ENCODE data around the gene RDH11.
A peak's percentile ranks its signal among the peaks of the same experiment; 100 is the strongest.

The RDH11 gene, protein sequence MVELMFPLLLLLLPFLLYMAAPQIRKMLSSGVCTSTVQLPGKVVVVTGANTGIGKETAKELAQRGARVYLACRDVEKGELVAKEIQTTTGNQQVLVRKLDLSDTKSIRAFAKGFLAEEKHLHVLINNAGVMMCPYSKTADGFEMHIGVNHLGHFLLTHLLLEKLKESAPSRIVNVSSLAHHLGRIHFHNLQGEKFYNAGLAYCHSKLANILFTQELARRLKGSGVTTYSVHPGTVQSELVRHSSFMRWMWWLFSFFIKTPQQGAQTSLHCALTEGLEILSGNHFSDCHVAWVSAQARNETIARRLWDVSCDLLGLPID

GRCh38 chr14:67695394-67695949, at the start of gene RDH11:
Gene RDH11, minus strand, starts transcription at chr14:67695764. Its CDS starts 61 bp downstream, at chr14:67695703.
- Histone ChIP-seq H3K36me3 (ENCODE audit: insufficient read depth, low read length) (peaks cover 24% of the 10 kb centered on the region; the same call in 1 of the 2 replicates), H3K4me1 (ENCODE audit: control insufficient read depth, insufficient read depth, low read length, unreplicated experiment) (peaks cover 14% of the 10 kb centered on the region), H3K79me2 (ENCODE audit: control insufficient read depth, insufficient read depth, low read length, unreplicated experiment) (peaks cover 43% of the 10 kb centered on the region), H3K27ac (ENCODE audit: low read depth, low read length) (peak within 1 kb of the TSS; percentile 85), H2AFZ (ENCODE audit: low read length, unreplicated experiment) (peak within 1 kb of the TSS; percentile 64), H3K4me3 (ENCODE audit: low read depth, low read length) (peak within 1 kb of the TSS; percentile 96), H3K27me3 (ENCODE audit: insufficient read depth, low read length) (no peaks in the 10 kb centered on the region)

DNA sequence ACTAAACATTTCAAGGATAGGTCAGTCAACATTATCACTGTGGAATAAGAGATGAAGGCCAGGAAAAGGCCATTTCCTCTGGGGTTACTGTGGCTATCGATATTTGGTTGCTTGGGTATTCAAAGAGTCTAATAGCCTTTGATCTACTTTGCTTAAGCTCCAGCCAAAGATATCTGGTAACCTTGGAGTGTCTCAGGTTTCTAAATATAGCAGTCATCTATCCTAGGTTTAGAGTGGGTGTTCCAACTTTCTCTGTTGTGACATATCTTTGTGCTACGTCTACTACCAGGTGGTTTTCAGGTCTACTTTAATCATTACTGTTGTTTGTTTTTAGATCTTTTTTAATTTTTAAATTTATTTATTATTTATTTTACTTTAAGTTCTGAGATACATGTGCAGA, 48.5 kb upstream of the RDH11 start:
- no peak overlapping the region for H2AFZ ChIP-seq (ENCODE audit: low read length, unreplicated experiment)

DNA sequence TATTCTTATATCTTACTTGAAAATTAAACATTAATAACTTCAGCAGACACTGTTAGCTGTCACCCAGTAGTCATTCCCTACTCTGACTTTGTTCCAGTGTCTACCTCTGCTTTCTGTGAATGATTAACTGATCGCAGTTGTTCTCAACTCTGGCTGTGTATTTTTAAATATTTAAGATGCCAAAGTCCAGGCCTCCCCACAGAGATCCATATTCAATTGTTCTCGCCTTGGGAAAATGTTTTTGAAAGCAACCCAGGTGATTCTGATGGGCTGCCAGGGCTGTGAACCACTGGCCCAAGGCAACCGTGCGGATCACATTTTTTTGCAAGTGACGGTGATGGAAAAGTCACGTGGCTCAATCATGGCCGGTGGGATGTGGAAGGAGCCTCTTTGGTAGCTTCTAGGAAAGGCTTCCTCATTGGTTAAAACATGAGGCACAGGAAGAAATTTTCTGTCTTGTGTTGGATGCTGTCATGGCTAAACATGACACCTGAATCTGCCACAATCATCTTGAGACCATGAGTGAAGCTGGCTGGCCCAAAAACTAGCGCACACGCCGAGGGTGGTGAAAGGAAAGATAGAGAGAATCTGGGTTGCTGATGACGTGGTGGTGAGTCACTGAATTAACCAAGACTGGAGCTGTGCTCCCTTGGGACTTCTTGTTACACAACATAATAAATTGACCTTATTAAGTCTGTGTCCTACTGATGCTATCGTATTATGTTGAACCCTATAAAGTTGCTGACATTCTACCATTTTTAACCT, 43.4 kb upstream of the RDH11 start:
- H2AFZ ChIP-seq (ENCODE audit: low read length, unreplicated experiment): peak overlapping the region; percentile 6
- H3K36me3 ChIP-seq (ENCODE audit: insufficient read depth, low read length): no peaks in the 10 kb centered on the region
- H3K27me3 ChIP-seq (ENCODE audit: insufficient read depth, low read length): peaks cover 8% of the 10 kb centered on the region; the same call in 1 of the 2 replicates
- H3K4me3 ChIP-seq (ENCODE audit: low read depth, low read length): peak overlapping the region; percentile 3; the same call in 1 of the 2 replicates
- H3K4me1 ChIP-seq (ENCODE audit: control insufficient read depth, insufficient read depth, low read length, unreplicated experiment): peaks cover 11% of the 10 kb centered on the region
- no peaks in the 10 kb centered on the region for H3K79me2 ChIP-seq (ENCODE audit: control insufficient read depth, insufficient read depth, low read length, unreplicated experiment)
- H3K27ac ChIP-seq (ENCODE audit: low read depth, low read length): peak overlapping the region; percentile 40

More for the DNA sequence above, 48.5 kb upstream of the RDH11 start:
- Histone ChIP-seq H3K79me2 (ENCODE audit: control insufficient read depth, insufficient read depth, low read length, unreplicated experiment) (no peaks in the 10 kb centered on the region), H3K4me3 (ENCODE audit: low read depth, low read length) (no peak overlapping the region), H3K36me3 (ENCODE audit: insufficient read depth, low read length) (peaks cover 10% of the 10 kb centered on the region; the same call in 1 of the 2 replicates), H3K27me3 (ENCODE audit: insufficient read depth, low read length) (peaks cover 8% of the 10 kb centered on the region; the same call in 1 of the 2 replicates), H3K27ac (ENCODE audit: low read depth, low read length) (no peak overlapping the region), H3K4me1 (ENCODE audit: control insufficient read depth, insufficient read depth, low read length, unreplicated experiment) (peaks cover 6% of the 10 kb centered on the region)

DNA sequence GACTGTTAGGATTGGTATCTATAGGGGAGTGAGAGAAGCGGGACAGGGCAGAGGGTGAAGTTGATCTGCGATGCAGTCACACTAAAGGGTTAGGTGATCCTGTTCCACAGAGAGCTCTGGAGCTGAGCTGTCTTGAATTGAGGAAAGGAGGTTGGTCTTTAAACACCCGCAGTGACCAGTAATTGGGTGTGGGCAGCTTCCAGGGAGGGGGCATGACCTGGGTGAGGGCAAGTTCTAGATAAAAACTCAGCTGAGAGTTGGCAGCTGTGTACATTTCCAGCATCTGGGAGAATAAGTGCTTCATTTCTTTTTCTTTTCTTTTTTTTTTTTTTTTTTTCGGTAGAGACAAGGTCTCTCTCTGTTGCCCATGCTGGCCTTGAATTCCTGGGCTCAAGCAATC, 41.2 kb upstream of the RDH11 start:
- Histone ChIP-seq H3K36me3 (ENCODE audit: insufficient read depth, low read length) (no peaks in the 10 kb centered on the region), H3K27me3 (ENCODE audit: insufficient read depth, low read length) (peaks cover 3% of the 10 kb centered on the region; the same call in 1 of the 2 replicates), H3K27ac (ENCODE audit: low read depth, low read length) (no peak overlapping the region), H2AFZ (ENCODE audit: low read length, unreplicated experiment) (no peak overlapping the region), H3K79me2 (ENCODE audit: control insufficient read depth, insufficient read depth, low read length, unreplicated experiment) (no peaks in the 10 kb centered on the region), H3K4me3 (ENCODE audit: low read depth, low read length) (no peak overlapping the region), H3K4me1 (ENCODE audit: control insufficient read depth, insufficient read depth, low read length, unreplicated experiment) (peaks cover 11% of the 10 kb centered on the region)

- Histone ChIP-seq H3K36me3 (ENCODE audit: insufficient read depth, low read length) (no peaks in the 10 kb centered on the region), H3K27ac (ENCODE audit: low read depth, low read length) (no peak overlapping the region), H3K4me1 (ENCODE audit: control insufficient read depth, insufficient read depth, low read length, unreplicated experiment) (peaks cover 11% of the 10 kb centered on the region), H3K4me3 (ENCODE audit: low read depth, low read length) (no peak overlapping the region), H2AFZ (ENCODE audit: low read length, unreplicated experiment) (no peak overlapping the region), H3K27me3 (ENCODE audit: insufficient read depth, low read length) (no peaks in the 10 kb centered on the region), H3K79me2 (ENCODE audit: control insufficient read depth, insufficient read depth, low read length, unreplicated experiment) (no peaks in the 10 kb centered on the region)
These were observed 40.0 kb upstream of the RDH11 start for GRCh38 chr14:67735336-67736147.

DNA sequence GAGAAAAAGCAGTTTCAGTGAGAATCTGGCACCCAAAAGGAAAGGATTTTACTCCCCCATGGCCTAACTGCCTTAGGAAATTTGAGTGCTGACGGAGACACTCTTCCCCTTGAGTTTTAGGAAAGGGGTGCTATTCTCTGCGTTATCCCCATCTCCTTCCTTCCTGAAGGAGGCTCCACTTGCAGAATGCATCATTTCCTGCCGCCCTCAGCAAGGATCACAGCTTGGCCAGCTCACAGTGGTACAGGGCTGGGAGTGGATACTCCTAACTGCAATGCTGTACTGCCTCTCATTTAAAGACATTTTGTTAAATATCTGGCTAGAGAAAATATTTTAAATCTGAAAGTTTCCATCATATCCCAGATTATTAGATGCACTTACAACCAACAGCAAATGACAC, 39.1 kb upstream of the RDH11 start:
- Histone ChIP-seq H2AFZ (ENCODE audit: low read length, unreplicated experiment) (no peak overlapping the region), H3K27me3 (ENCODE audit: insufficient read depth, low read length) (peaks cover 5% of the 10 kb centered on the region), H3K4me1 (ENCODE audit: control insufficient read depth, insufficient read depth, low read length, unreplicated experiment) (peaks cover 10% of the 10 kb centered on the region), H3K79me2 (ENCODE audit: control insufficient read depth, insufficient read depth, low read length, unreplicated experiment) (no peaks in the 10 kb centered on the region), H3K27ac (ENCODE audit: low read depth, low read length) (no peak overlapping the region), H3K4me3 (ENCODE audit: low read depth, low read length) (no peak overlapping the region), H3K36me3 (ENCODE audit: insufficient read depth, low read length) (no peaks in the 10 kb centered on the region)

DNA sequence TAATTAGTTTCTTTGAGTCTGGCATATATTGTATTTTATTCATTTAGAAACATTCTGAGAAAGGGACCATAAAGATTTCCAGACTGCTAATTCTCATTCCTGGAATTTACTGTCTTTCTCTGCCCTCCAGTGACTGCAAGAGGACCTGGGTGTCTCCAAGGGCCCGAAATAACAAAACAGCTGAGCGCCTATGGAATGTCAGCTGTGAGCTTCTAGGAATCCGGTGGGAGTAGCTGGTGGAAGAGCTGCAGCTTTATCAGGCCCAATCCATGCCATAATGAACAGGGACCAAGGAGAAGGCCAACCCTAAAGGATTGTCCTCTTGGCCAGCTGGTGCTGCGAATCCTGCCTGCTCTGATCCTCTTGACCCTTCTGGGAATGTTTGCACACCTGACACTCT, 38.1 kb upstream of the RDH11 start:
- H3K79me2 ChIP-seq (ENCODE audit: control insufficient read depth, insufficient read depth, low read length, unreplicated experiment): no peaks in the 10 kb centered on the region
- H3K4me1 ChIP-seq (ENCODE audit: control insufficient read depth, insufficient read depth, low read length, unreplicated experiment): peaks cover under 1% of the 10 kb centered on the region
- H3K4me3 ChIP-seq (ENCODE audit: low read depth, low read length): no peak overlapping the region
- no peak overlapping the region for H3K27ac ChIP-seq (ENCODE audit: low read depth, low read length)
- no peaks in the 10 kb centered on the region for H3K36me3 ChIP-seq (ENCODE audit: insufficient read depth, low read length)
- no peak overlapping the region for H2AFZ ChIP-seq (ENCODE audit: low read length, unreplicated experiment)
- H3K27me3 ChIP-seq (ENCODE audit: insufficient read depth, low read length): peaks cover 16% of the 10 kb centered on the region

- Histone ChIP-seq H3K4me3 (ENCODE audit: low read depth, low read length) (no peak overlapping the region), H3K79me2 (ENCODE audit: control insufficient read depth, insufficient read depth, low read length, unreplicated experiment) (no peaks in the 10 kb centered on the region), H3K27me3 (ENCODE audit: insufficient read depth, low read length) (peaks cover 58% of the 10 kb centered on the region), H3K4me1 (ENCODE audit: control insufficient read depth, insufficient read depth, low read length, unreplicated experiment) (no peaks in the 10 kb centered on the region), H2AFZ (ENCODE audit: low read length, unreplicated experiment) (no peak overlapping the region), H3K36me3 (ENCODE audit: insufficient read depth, low read length) (no peaks in the 10 kb centered on the region), H3K27ac (ENCODE audit: low read depth, low read length) (no peak overlapping the region)
These were observed 33.7 kb upstream of the RDH11 start for GRCh38 chr14:67729072-67729885.

DNA sequence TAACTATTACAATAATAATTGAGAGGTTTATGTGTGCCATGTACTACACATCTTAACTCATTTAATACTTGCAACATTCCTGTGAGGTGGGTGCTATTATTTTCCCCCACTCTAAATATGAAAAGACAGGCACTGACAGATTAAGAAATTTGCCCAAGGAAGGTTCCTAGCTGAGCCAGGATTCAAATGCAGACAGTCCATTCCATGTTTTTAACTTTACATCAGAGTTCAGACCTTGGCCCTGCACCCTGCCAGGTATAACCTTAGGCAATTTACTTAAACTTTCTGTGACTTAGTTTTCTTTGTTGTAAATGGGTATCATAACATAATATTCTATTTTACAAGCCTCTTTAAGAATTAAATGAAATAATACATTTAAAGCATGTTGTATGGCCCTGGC, 32.7 kb upstream of the RDH11 start:
- H2AFZ ChIP-seq (ENCODE audit: low read length, unreplicated experiment): no peak overlapping the region
- no peaks in the 10 kb centered on the region for H3K79me2 ChIP-seq (ENCODE audit: control insufficient read depth, insufficient read depth, low read length, unreplicated experiment)
- H3K27ac ChIP-seq (ENCODE audit: low read depth, low read length): no peak overlapping the region
- H3K4me3 ChIP-seq (ENCODE audit: low read depth, low read length): no peak overlapping the region
- H3K27me3 ChIP-seq (ENCODE audit: insufficient read depth, low read length): peaks cover 65% of the 10 kb centered on the region
- no peaks in the 10 kb centered on the region for H3K4me1 ChIP-seq (ENCODE audit: control insufficient read depth, insufficient read depth, low read length, unreplicated experiment)
- no peaks in the 10 kb centered on the region for H3K36me3 ChIP-seq (ENCODE audit: insufficient read depth, low read length)
